Adrenal gland (tissue), 5 donors: ENCODE data around the gene PDZD7.

ENCODE experiments used
- CTCF ChIP-seq, 6 experiments: fragments of 450-650 bp in 4 of 6; fragments of 200-600 bp in 2 of 6; sonication (generic) in 1 of 6; IDR thresholded peaks; 1 replicate in 5 of 6; 2 replicates in 1 of 6; pipeline versions ENCODE4 v1.5.1 to v1.8.0; 2016 to 2021; ENCODE audit warnings: antibody characterized with exemption in 6 of 6, mild to moderate bottlenecking in 2 of 6, moderate library complexity in 1 of 6
- POLR2A ChIP-seq, 2 donors: fragments of 450-650 bp; IDR thresholded peaks; one replicate each; pipeline ENCODE4 v1.6.1; 2017; ENCODE audit warnings: antibody characterized with exemption in 2 of 2, mild to moderate bottlenecking in 2 of 2, moderate library complexity in 1 of 2
- donor health status: DM: no; HTN: no; CAD: no.

- no peak for TF ChIP-seq CTCF (IDR thresholded peaks at IDR 0.05)
- TF ChIP-seq POLR2A (IDR thresholded peaks at IDR 0.05): no peak
Observed at GRCh38 chr10:100962351-100963080, 68.4 kb downstream of the PDZD7 start.
